T-helper 17 cell (primary cell): ENCODE measurements around the gene DOK5. TPM values are rescaled to one million over a fixed set of nuclear protein-coding genes. Genes with fewer than 3 reads are reported as not detected.

Source experiments
- ATAC-seq: fragments of 150-1000 bp; cut with Tn5 transposase; 2 replicates; pipeline ENCODE4 v1.10.0; 2021; ENCODE audit warnings: mild to moderate bottlenecking, moderate library complexity
- DNase-seq, 3 donors: peaks; one replicate each; pipeline versions ENCODE4 v3.0.0 to v3.0.0-alpha.2; 2020 to 2021
- H3K9me3 ChIP-seq: one replicate; pipeline ENCODE4 v1.7.0; 2013; ENCODE audit warnings: low read length, mild to moderate bottlenecking; ENCODE audit not compliant: control insufficient read depth, poor library complexity, severe bottlenecking
- H3K27ac Mint-ChIP-seq: one replicate; pipeline ENCODE4 v1.8.0; 2022; ENCODE audit warnings: mild to moderate bottlenecking, moderate library complexity, mixed read lengths
- H3K27me3 Mint-ChIP-seq: one replicate; pipeline ENCODE4 v1.8.0; 2022; ENCODE audit warnings: mixed read lengths
- H3K36me3 Mint-ChIP-seq: one replicate; pipeline ENCODE4 v1.8.0; 2022; ENCODE audit warnings: low read depth, mixed read lengths
- H3K4me1 Mint-ChIP-seq: one replicate; pipeline ENCODE4 v1.8.0; 2022; ENCODE audit warnings: mild to moderate bottlenecking, mixed read lengths
- H3K4me3 Mint-ChIP-seq: one replicate; pipeline ENCODE4 v1.8.0; 2022; ENCODE audit warnings: mild to moderate bottlenecking, moderate library complexity, mixed read lengths
- total RNA-seq, 4 donors: library from RNA in 2 of 4; stranded (reverse) in 2 of 4; gene quantifications; one replicate each; pipeline ENCODE4 v1.2.3 and lab custom pipeline; 2022 to 2026

DOK5 gene
- total RNA-seq, 2 donors from 2014 or later, result not detected

- ATAC-seq, result no peak
- no peaks in the 10 kb centered on the region for H3K9me3 ChIP-seq
- no peaks in the 10 kb centered on the region for H3K36me3 Mint-ChIP-seq
- H3K4me1 Mint-ChIP-seq, result no peaks in the 10 kb centered on the region
- DNase-seq, result no peak
- H3K27ac Mint-ChIP-seq, result no peak overlapping the region
- H3K4me3 Mint-ChIP-seq, result no peak overlapping the region
- peaks cover 5% of the 10 kb centered on the region for H3K27me3 Mint-ChIP-seq
Measured at GRCh38 chr20:54565255-54565654, 89.9 kb downstream of the DOK5 start.

GRCh38 chr20:54566031-54566688 lies 90.8 kb downstream of the DOK5 start:
- ATAC-seq (no peak), DNase-seq (no peak)
- H3K27ac Mint-ChIP-seq, result no peak overlapping the region
- H3K9me3 ChIP-seq, result no peaks in the 10 kb centered on the region
- no peaks in the 10 kb centered on the region for H3K36me3 Mint-ChIP-seq
- peaks cover 5% of the 10 kb centered on the region for H3K27me3 Mint-ChIP-seq
- H3K4me3 Mint-ChIP-seq, result no peak overlapping the region
- H3K4me1 Mint-ChIP-seq, result no peaks in the 10 kb centered on the region

DNA sequence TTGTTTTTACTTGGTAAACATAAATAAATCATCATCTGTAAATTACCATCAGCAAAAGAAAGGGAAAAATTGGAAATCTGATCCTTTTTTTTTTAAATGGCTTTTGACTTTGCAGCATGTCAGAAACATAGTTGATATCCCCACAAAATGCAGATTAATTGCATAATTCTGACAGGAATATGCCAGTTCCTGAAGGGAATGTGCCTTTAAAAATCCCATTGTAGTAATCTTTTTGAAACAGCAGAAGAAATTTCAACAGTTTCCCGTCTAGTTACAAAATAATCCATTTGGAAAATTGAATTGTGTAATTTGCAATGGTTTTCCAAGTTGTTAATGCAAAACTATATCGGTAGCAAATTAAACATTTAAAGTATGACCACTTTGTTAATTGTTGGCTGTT lies 95.2 kb downstream of the DOK5 start:
- Mint-ChIP-seq H3K4me3 (no peak overlapping the region), H3K4me1 (no peaks in the 10 kb centered on the region), H3K27me3 (peaks cover 13% of the 10 kb centered on the region), H3K36me3 (no peaks in the 10 kb centered on the region), H3K27ac (no peak overlapping the region)
- DNase-seq (no peak), ATAC-seq (no peak)
- H3K9me3 ChIP-seq, result no peaks in the 10 kb centered on the region

DNA sequence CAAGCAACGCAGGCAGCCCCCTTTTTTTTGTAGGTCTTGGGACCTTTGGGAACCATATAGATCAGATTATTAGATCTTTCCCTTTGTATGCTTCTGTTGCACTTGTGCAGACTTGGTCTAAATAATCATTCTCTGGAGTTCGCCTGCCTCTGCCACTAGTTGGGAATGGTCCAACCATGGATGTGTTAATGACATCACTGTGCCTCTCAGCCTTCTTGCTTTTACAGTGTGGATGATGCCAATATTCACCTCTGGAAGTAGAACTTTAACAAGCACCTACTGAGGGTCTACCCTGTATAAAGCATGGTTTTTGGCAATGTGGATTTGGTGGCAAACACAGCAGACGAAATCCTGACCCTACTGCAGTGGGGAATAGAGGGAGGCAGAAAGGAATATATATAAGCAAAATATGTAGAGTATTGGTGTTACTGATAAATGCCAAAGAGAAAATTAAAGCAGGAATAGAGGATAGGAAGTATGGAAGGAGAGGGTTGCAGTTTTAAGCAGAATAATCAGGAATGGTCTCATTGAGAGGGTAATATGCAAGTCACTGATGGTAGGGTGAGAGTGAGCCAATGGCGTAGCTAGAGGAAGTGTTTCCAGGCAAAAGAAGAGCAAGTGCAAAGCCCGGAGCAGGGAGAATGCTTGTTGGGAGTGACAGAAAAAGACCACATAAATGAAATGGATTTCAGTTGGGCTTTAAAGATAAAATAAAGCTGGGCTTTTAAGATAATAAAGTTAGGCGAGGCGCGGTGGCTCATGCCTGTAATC lies 97.5 kb downstream of the DOK5 start:
- ATAC-seq (no peak), DNase-seq (no peak)
- Mint-ChIP-seq H3K4me3 (no peak overlapping the region), H3K27ac (no peak overlapping the region), H3K27me3 (peaks cover 13% of the 10 kb centered on the region), H3K36me3 (no peaks in the 10 kb centered on the region), H3K4me1 (no peaks in the 10 kb centered on the region)
- no peaks in the 10 kb centered on the region for H3K9me3 ChIP-seq

GRCh38 chr20:54573838-54574237 lies 98.4 kb downstream of the DOK5 start:
- Mint-ChIP-seq H3K27me3 (peaks cover 13% of the 10 kb centered on the region), H3K27ac (no peak overlapping the region), H3K4me3 (no peak overlapping the region), H3K36me3 (no peaks in the 10 kb centered on the region), H3K4me1 (no peaks in the 10 kb centered on the region)
- H3K9me3 ChIP-seq, result no peaks in the 10 kb centered on the region
- no peak for ATAC-seq
- no peak for DNase-seq

GRCh38 chr20:54576518-54576917 lies 101.1 kb downstream of the DOK5 start:
- H3K9me3 ChIP-seq, result no peaks in the 10 kb centered on the region
- H3K4me3 Mint-ChIP-seq, result no peak overlapping the region
- no peaks in the 10 kb centered on the region for H3K4me1 Mint-ChIP-seq
- peaks cover 8% of the 10 kb centered on the region for H3K27me3 Mint-ChIP-seq
- ATAC-seq, result no peak
- H3K27ac Mint-ChIP-seq, result no peak overlapping the region
- no peak for DNase-seq
- no peaks in the 10 kb centered on the region for H3K36me3 Mint-ChIP-seq

- Mint-ChIP-seq H3K4me3 (no peak overlapping the region), H3K4me1 (no peaks in the 10 kb centered on the region), H3K27me3 (peaks cover 8% of the 10 kb centered on the region), H3K36me3 (no peaks in the 10 kb centered on the region), H3K27ac (no peak overlapping the region)
- H3K9me3 ChIP-seq, result no peaks in the 10 kb centered on the region
- ATAC-seq, result no peak
- no peak for DNase-seq
Measured at GRCh38 chr20:54577637-54578036, 102.2 kb downstream of the DOK5 start.

- no peak overlapping the region for H3K4me3 Mint-ChIP-seq
- H3K27ac Mint-ChIP-seq, result no peak overlapping the region
- ATAC-seq, result no peak
- no peaks in the 10 kb centered on the region for H3K36me3 Mint-ChIP-seq
- H3K9me3 ChIP-seq, result no peaks in the 10 kb centered on the region
- H3K27me3 Mint-ChIP-seq, result peaks cover 9% of the 10 kb centered on the region
- no peaks in the 10 kb centered on the region for H3K4me1 Mint-ChIP-seq
- DNase-seq, result no peak
Measured at GRCh38 chr20:54585217-54585616, 109.8 kb downstream of the DOK5 start.

DNA sequence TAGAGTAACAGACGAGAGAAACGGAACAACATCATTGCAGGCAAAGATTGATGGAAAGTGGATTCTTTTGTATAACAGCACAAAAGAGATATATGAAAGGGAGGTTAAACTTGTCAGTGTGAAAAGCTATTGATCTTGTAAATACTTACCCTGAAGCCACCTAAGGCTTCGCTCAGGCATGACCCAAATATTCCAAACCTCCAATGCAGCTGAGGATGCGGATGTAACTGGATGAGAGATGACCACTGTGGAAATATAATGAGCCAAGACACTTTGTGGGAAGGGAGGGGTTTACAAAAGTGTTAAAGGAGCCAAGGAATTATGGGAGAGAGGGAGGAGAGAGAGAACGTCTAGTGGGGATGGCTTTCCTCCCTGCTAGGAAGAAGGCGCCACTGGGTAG lies 112.0 kb downstream of the DOK5 start:
- H3K27ac Mint-ChIP-seq, result no peak overlapping the region
- H3K9me3 ChIP-seq, result no peaks in the 10 kb centered on the region
- no peaks in the 10 kb centered on the region for H3K4me1 Mint-ChIP-seq
- no peaks in the 10 kb centered on the region for H3K36me3 Mint-ChIP-seq
- no peak overlapping the region for H3K4me3 Mint-ChIP-seq
- ATAC-seq (no peak), DNase-seq (no peak)
- H3K27me3 Mint-ChIP-seq, result peaks cover 16% of the 10 kb centered on the region

GRCh38 chr20:54589402-54590030 lies 114.1 kb downstream of the DOK5 start:
- Mint-ChIP-seq H3K27ac (no peak overlapping the region), H3K4me1 (no peaks in the 10 kb centered on the region), H3K27me3 (peaks cover 16% of the 10 kb centered on the region), H3K4me3 (no peak overlapping the region), H3K36me3 (no peaks in the 10 kb centered on the region)
- no peaks in the 10 kb centered on the region for H3K9me3 ChIP-seq
- ATAC-seq (no peak), DNase-seq (no peak)

GRCh38 chr20:54590856-54591255 lies 115.5 kb downstream of the DOK5 start:
- Mint-ChIP-seq H3K4me1 (no peaks in the 10 kb centered on the region), H3K27me3 (peaks cover 20% of the 10 kb centered on the region), H3K36me3 (no peaks in the 10 kb centered on the region), H3K4me3 (no peak overlapping the region), H3K27ac (no peak overlapping the region)
- ATAC-seq, result no peak
- DNase-seq, result no peak
- H3K9me3 ChIP-seq, result no peaks in the 10 kb centered on the region

DNA sequence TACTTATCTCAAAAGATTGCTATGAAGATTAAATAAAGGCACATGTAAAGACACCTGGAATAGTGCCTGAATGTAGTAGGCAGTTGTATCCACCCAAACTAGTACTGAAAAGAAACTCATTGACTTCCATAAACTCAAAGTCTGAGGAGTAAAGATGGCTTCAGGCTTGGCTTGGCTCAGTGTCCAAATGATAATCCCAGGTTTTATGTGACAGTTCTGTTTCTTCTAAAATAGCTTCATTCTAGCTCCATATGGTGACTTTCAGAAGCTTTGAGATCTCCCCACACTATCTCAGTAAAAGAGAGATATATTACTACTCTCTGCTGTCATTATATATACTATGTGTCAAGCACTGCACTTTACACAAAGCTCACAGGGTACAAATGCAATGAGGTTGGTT lies 121.3 kb downstream of the DOK5 start:
- no peak for DNase-seq
- Mint-ChIP-seq H3K4me3 (no peak overlapping the region), H3K27me3 (peaks cover 9% of the 10 kb centered on the region)

GRCh38 chr20:54598352-54598751 lies 123.0 kb downstream of the DOK5 start:
- Mint-ChIP-seq H3K36me3 (no peaks in the 10 kb centered on the region), H3K4me1 (no peaks in the 10 kb centered on the region), H3K27me3 (peaks cover 4% of the 10 kb centered on the region), H3K27ac (no peak overlapping the region), H3K4me3 (no peak overlapping the region)
- DNase-seq (no peak), ATAC-seq (no peak)
- H3K9me3 ChIP-seq, result no peaks in the 10 kb centered on the region

More for the DNA sequence above, 121.3 kb downstream of the DOK5 start:
- Mint-ChIP-seq H3K4me1 (no peaks in the 10 kb centered on the region), H3K27ac (no peak overlapping the region), H3K36me3 (no peaks in the 10 kb centered on the region)
- no peak for ATAC-seq
- H3K9me3 ChIP-seq, result no peaks in the 10 kb centered on the region
